HG02798 (cell line): ENCODE data around the gene UBE2A.
A peak's percentile ranks its signal among the peaks of the same experiment; 100 is the strongest.

Source experiments
- ATAC-seq: cut with Tn5 transposase; IDR thresholded peaks from one replicate; pipeline ENCODE4 v1.9.1; 2021; ENCODE audit warnings: mild to moderate bottlenecking; ENCODE audit not compliant: unreplicated experiment, poor library complexity

The UBE2A gene

DNA sequence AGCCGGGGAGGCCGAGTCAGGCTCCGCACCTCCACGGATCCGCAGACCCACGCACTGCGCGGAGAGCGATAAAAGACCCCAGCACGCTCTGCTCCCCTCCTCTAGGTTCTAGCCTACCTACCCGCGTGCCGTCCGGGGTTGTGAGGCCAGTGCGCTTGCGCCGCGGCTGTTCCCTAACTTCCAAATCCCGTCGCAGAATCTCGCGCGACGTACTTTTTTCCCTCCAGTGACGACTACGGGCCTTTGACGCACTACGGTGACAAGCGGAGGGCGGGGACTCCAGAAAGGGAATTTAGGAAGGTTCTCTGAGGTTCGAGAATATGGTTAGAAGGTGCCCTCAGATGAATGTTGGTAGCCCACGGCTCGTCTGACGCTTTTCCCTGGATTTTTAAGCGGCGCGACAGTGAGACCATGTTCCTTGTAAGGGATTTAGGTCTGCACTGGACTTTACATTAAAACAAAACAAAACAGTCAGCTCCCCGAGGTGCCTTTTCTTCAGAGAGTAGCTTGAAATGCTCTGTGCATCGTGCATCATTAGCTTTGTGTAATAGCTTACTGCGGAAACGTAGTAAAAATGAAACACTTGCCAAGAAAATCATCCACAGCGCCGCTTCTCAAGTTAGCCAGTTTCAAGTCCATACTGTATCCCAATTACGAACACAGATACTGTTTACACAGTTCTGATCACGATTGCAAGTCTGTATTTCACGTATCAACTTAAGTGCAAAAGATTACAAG is 32.1 kb downstream of the UBE2A start, which contains the start of gene NKRF:
TSS of gene NKRF (minus strand) at position 145 of the 738 bp plus-strand sequence.
- ATAC-seq: peak; percentile 92

DNA sequence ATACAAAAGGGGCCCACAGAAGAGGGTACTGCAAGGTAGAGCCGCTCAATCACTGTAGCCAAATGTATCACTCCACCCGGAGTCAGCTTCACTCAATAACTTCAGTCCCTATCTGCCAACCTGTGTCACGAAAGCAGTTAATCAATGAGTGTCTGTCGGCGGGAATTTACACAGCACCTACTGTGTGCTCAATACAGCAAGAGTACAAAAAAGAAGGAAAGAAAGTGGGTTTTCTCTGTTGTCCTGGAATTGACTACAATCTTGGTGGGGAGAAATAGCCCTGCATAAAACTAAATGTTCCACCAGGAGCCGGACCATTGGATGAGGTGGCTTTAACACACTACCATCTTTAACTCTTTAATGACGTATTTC is 32.6 kb downstream of the UBE2A start:
- no peak for ATAC-seq

DNA sequence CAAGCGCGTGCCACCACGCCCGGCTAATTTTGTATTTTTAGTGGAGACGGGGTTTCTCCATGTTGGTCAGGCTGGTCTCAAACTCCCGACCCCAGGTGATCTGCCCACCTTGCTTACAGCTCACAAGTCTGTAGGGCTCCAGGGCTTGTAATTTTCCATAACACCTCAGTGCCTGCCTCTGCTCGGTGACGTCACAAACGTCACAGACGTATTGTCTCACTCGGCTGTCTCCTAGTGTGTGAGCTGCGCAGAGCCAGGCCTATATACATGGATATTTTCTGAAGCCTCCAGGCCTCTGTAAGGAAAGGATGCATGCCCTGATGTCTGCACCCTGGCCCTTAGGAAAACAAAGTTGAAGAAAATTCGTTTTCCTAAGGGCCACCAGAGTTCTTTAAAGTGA is 40.4 kb downstream of the UBE2A start:
- no peak for ATAC-seq

DNA sequence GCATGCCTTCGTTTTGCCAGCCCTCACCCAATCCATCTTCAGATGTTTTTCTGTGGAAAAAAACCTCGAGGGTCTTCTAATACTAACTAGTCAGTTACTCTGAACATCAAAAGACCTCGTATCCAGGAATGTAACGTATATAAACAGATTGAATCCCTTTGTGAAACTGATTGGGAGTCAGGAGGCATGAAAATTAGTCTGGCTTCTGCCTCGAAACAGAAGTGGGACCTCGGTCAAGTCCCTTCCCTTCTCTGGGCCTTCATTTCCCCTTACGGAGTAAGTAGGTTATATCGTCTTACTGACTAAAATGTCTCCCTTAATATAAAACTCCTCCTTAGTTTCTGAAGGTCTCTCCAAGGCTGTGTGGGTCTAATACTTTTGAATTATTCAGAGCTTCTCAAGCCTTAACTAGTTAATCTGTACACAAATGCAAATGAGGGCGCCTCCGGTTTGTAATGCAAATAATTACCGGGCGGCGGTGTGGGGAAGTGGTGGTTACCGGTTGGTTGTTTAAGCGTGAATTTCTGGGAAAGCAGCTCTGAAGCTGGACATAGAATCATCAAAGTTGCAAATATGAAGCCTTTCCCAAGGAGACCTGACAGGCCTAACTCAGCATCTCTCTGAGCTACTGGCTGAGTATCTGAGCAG is 43.3 kb downstream of the UBE2A start:
- ATAC-seq: peak; percentile 78

DNA sequence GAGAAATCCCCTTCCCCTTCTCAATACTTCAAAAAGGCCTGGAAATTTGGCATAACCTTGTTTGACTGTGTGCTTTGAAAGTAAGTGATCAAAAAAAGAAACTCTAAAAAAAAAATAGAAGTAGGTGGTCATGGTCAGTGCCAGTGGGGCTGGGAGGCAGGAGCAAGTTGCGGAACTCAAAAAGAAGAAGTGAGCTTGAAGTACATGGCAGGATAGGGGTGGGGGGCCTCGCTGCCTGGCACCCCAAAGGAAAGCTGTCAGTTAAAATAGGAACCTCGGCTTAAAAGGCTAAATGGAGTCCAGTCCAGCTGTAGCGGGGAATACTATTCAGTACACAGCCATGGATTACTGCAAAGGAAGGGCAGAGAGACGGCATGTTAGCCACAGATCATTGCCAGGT is 44.1 kb downstream of the UBE2A start:
- no peak for ATAC-seq

DNA sequence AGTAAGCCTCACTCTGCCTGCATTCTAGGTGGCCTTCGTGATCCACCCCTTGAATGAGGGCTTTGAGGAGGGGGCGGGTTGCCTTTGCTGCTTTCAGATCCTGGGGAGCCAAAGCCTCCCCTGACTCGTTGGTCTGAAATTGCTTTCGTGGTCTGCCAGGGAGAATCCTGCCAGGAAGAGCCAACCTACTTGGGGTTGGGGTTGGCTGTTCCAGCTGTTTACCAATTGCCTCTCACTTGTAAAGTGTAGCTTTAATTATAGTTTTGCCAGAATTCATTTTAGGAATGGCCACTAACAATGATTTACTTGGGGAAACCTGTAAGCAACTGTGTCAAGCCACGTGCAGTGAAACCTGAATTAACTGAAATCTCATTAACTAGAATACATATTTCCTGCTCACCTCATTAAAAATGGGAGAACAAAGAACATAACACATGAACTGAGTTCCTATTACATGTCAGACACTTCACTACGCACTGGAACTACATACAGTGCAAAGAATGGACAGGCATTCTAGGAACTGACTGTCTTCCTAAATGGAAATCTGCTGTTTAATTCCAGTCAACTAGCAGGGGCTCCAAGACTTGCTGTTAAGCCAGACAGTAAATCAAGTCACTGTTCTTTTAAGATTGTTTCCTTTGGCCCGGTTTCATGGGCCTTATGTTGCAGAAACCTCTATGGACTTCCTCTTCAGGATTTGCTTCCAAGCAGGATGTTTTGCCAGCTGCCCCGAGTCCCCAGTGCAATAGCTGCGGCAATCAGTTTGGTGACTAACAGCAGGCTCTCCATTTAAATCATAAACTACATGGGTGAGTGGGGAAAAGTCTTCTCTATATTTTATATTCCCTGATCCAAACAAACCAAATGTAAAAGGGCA is 48.2 kb downstream of the UBE2A start:
- ATAC-seq: no peak

DNA sequence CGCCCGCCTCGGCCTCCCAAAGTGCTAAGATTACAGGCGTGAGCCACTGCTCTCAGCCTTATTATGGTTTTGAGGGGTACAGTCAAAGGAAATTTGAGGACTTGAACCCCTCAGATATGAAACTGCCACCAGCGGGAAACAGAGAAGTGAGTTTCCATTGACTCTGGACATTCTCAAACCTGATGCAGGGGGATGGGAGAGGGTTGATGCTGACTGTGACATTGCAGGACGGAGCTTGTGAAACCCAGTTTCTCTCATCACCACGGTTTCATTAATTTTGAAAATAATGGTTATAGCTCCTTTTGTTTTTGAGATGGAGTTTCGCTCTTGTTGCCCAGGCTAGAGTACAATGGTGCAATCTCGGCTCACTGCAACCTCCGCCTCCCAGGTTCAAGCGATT is 50.1 kb downstream of the UBE2A start:
- ATAC-seq: no peak

DNA sequence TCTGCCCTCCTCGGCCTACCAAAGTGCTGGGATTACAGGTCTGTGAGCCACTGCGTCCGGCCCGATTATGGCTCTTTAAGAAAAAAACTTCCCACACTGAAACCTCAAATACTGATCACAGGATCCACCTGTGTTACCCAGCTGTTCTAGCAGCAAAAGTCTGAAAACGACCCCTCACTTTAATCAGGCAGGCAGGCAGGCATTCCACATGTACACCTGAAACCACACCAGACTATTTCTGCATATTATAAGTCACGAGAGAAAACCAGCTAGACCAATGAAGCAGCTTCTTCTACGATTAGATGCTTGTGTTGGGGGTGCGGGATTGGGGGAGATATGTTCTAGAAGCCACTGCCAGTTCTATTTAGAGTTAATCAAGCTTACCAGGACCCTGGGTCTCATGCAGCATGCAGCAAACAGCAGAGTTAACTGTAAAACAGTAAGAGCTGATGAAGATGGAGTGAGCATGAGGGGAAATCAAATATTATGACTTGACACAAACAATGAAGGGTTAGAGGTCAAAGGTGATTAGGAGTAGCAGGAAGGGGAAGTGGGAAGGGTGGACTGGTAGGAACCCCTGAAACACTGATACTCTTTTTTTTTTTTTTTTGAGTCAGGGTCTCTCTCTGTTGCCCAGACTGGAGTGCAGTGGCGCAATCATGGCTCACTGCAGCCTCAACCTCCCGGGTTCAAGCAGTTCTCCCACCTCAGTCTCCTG is 50.7 kb downstream of the UBE2A start:
- no peak for ATAC-seq

DNA sequence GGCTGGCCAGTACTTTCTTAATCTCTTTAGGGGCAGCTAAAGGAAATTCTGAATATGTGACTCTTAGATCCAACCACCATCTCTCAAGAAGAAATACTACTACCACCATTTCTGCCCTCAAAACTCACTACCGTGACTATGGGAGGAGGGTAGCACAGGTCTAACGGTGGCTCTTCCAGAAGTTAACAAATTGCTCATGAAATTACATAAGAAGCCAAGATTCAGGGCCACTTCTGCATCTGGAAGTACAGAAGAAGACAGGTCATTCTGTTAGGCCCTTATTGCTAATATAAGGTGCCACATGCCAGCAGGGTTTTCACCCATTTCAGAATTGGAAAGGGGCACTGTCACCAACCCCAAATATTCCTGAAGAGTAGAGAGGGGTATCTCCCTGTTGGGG is 51.5 kb downstream of the UBE2A start:
- no peak for ATAC-seq
